HCT116 (cell line): ENCODE results near the gene IL1RAPL2. TPM values are rescaled to one million over a fixed set of nuclear protein-coding genes. Genes with fewer than 3 reads are reported as not detected.

Experiments used
- ATAC-seq: fragments of 200-7000 bp; cut with Tn5 transposase; 2 replicates; pipeline ENCODE4 v1.9.1; 2020; ENCODE audit warnings: mild to moderate bottlenecking, moderate library complexity
- BruUV-seq: library from RNA; stranded (reverse); fragments of 400-500 nt; replicated peaks from 2 replicates; lab custom pipeline; 2021; lab: Mats Ljungman, UMichigan
- CTCF ChIA-PET: fragments of 300-600 bp; sonication (Branson Sonifier 250); formaldehyde crosslinking; loops from one replicate; lab custom pipeline; 2021; ENCODE audit warnings: antibody characterized with exemption; lab: Charles Lee
- POLR2A ChIA-PET: fragments of 300-600, 350-600 bp; sonication (Branson Sonifier 250); formaldehyde crosslinking; loops from one replicate; lab custom pipeline; 2021; ENCODE audit warnings: antibody characterized with exemption; lab: Charles Lee
- RAD21 ChIA-PET, 2 experiments: fragments of 300-600 bp; sonication (Branson Sonifier 250); formaldehyde crosslinking; loops; one replicate each; lab custom pipeline; 2023; ENCODE audit warnings: low total read pairs in 2 of 2; ENCODE audit not compliant: uncharacterized antibody in 2 of 2, unreplicated experiment in 2 of 2, low non-redundant PET in 1 of 2; lab: Charles Lee
- DNase-seq: peaks from one replicate; pipeline ENCODE4 v3.0.0-alpha.2; 2010; ENCODE audit warnings: low read depth, low spot score
- H2AFZ ChIP-seq: fragments of 200-600 bp; shearing (Covaris generic), sonication (generic); 2 replicates; pipeline ENCODE4 v1.6.1; 2017; ENCODE audit warnings: low read depth, mixed run types, mixed read lengths, antibody characterized with exemption, low read length; ENCODE audit not compliant: poor library complexity, severe bottlenecking
- H3K27ac ChIP-seq: 2 replicates; pipeline ENCODE4 v1.5.1; 2012; ENCODE audit warnings: low read depth, low read length
- H3K27me3 ChIP-seq: fragments of 200-600 bp; sonication (generic); 2 replicates; pipeline ENCODE4 v1.6.1; 2016; ENCODE audit warnings: mixed run types, low read length, mixed read lengths; ENCODE audit not compliant: insufficient read depth
- H3K36me3 ChIP-seq, 2 experiments: fragments of 200-500 bp in 1 of 2; fragments of 200-600 bp in 1 of 2; sonication (Bioruptor generic) in 1 of 2; sonication (generic) in 1 of 2; 2 replicates each; pipeline versions ENCODE4 v1.5.1 to v1.6.1; 2014 to 2016; ENCODE audit warnings: low read length in 2 of 2, inconsistent platforms in 1 of 2, mixed read lengths in 1 of 2, mixed run types in 1 of 2; ENCODE audit not compliant: insufficient read depth in 2 of 2, control insufficient read depth in 1 of 2
- H3K4me1 ChIP-seq, 2 experiments: fragments of 200-600 bp in 1 of 2; sonication (generic) in 1 of 2; 2 replicates each; pipeline versions ENCODE4 v1.5.1 to v1.6.1; 2012 to 2017; ENCODE audit warnings: low read length in 2 of 2, inconsistent platforms in 1 of 2, mild to moderate bottlenecking in 1 of 2, mixed read lengths in 1 of 2, mixed run types in 1 of 2, moderate library complexity in 1 of 2; ENCODE audit not compliant: insufficient read depth in 2 of 2, control insufficient read depth in 1 of 2
- H3K4me2 ChIP-seq: fragments of 200-600 bp; sonication (generic); 2 replicates; pipeline ENCODE4 v1.6.1; 2017; ENCODE audit warnings: mixed run types, low read length, mixed read lengths
- H3K4me3 ChIP-seq, 2 experiments: fragments of 200-600 bp in 1 of 2; sonication (generic) in 1 of 2; replicated peaks in 1 of 2; 2 replicates each; pipeline ENCODE4 v1.5.1; 2011 to 2016; ENCODE audit warnings: low read length in 2 of 2, control low read depth in 1 of 2, low read depth in 1 of 2, mild to moderate bottlenecking in 1 of 2, mixed read lengths in 1 of 2, mixed run types in 1 of 2
- H3K79me2 ChIP-seq: fragments of 200-600 bp; sonication (generic); 2 replicates; pipeline ENCODE4 v1.6.1; 2017; ENCODE audit warnings: mild to moderate bottlenecking, mixed run types, low read length, moderate library complexity, mixed read lengths; ENCODE audit not compliant: insufficient read depth
- H3K9ac ChIP-seq: fragments of 200-600 bp; sonication (generic); 2 replicates; pipeline ENCODE4 v1.6.1; 2016; ENCODE audit warnings: low read length, mixed read lengths
- H3K9me2 ChIP-seq: fragments of 200-600 bp; sonication (generic), shearing (Covaris generic); 2 replicates; pipeline ENCODE4 v1.6.1; 2017; ENCODE audit warnings: mixed run types, mild to moderate bottlenecking, moderate library complexity; ENCODE audit not compliant: insufficient read depth
- H3K9me3 ChIP-seq, 2 experiments: fragments of 200-500 bp in 1 of 2; fragments of 200-600 bp in 1 of 2; sonication (Bioruptor generic) in 1 of 2; sonication (generic) in 1 of 2; 2 replicates each; pipeline ENCODE4 v1.6.1; 2014 to 2017; ENCODE audit warnings: low read length in 2 of 2, mixed read lengths in 2 of 2, inconsistent platforms in 1 of 2, low read depth in 1 of 2, mild to moderate bottlenecking in 1 of 2, mixed run types in 1 of 2, moderate library complexity in 1 of 2; ENCODE audit not compliant: control insufficient read depth in 1 of 2, insufficient read depth in 1 of 2
- H4K20me1 ChIP-seq: fragments of 200-600 bp; sonication (generic), shearing (Covaris generic); 2 replicates; pipeline ENCODE4 v1.6.1; 2017; ENCODE audit warnings: mixed run types, mild to moderate bottlenecking, moderate library complexity; ENCODE audit not compliant: insufficient read depth
- CBX3 ChIP-seq: IDR thresholded peaks from 2 replicates; pipeline ENCODE4 v1.6.1; 2012; ENCODE audit warnings: low read depth
- CEBPB ChIP-seq: IDR thresholded peaks from 2 replicates; pipeline ENCODE4 v1.6.1; 2012; ENCODE audit warnings: low read depth
- EGR1 ChIP-seq: IDR thresholded peaks from 2 replicates; pipeline ENCODE4 v1.6.1; 2012; ENCODE audit warnings: low read depth
- ELF1 ChIP-seq: IDR thresholded peaks from 2 replicates; pipeline ENCODE4 v1.6.1; 2012; ENCODE audit warnings: low read depth, borderline replicate concordance
- EZH2phosphoT487 ChIP-seq: fragments of 200-600 bp; IDR thresholded peaks from 2 replicates; pipeline ENCODE4 v1.6.1; 2018; ENCODE audit warnings: antibody characterized with exemption, borderline replicate concordance
- JUND ChIP-seq: IDR thresholded peaks from 2 replicates; pipeline ENCODE4 v1.6.1; 2012
- POLR2A ChIP-seq: IDR thresholded peaks from 2 replicates; pipeline ENCODE4 v1.7.0; 2011; ENCODE audit warnings: borderline replicate concordance; ENCODE audit not compliant: insufficient read depth, insufficient read length; ENCODE audit errors: extremely low read depth
- RAD21 ChIP-seq: IDR thresholded peaks from 2 replicates; pipeline ENCODE4 v1.6.1; 2012; ENCODE audit warnings: low read depth, mild to moderate bottlenecking
- SIN3A ChIP-seq: IDR thresholded peaks from 2 replicates; pipeline ENCODE4 v1.6.1; 2012; ENCODE audit warnings: low read depth
- TCF7L2 ChIP-seq: IDR thresholded peaks from 2 replicates; pipeline ENCODE4 v1.7.0; 2011; ENCODE audit warnings: borderline replicate concordance, inconsistent platforms; ENCODE audit not compliant: insufficient read depth, insufficient read length; ENCODE audit errors: extremely low read depth
- YY1 ChIP-seq: IDR thresholded peaks from 2 replicates; pipeline ENCODE4 v1.6.1; 2011; ENCODE audit warnings: low read length, low read depth, moderate library complexity, mild to moderate bottlenecking; ENCODE audit not compliant: insufficient replicate concordance; ENCODE audit errors: extremely low read depth
- ZFX ChIP-seq: fragments of 450-650 bp; IDR thresholded peaks from 2 replicates; pipeline ENCODE4 v1.6.1; 2017
- ZNF274 ChIP-seq: fragments of 200-500 bp; sonication (Bioruptor generic); IDR thresholded peaks from 2 replicates; pipeline ENCODE4 v1.6.1; 2014; ENCODE audit warnings: mild to moderate bottlenecking, low read depth, low read length, inconsistent platforms
- intact Hi-C: fragments of 100-400 bp; cut with micrococcal nuclease; formaldehyde crosslinking; loops from 2 replicates; pipeline ENCODE4 v1.10.0; 2022
- total RNA-seq: library from RNA; stranded (reverse); gene quantifications from one replicate; pipeline ENCODE4 v1.2.1, GENCODE V29; 2021; ENCODE audit not compliant: unreplicated experiment
- TF ChIP-seq, protein P1 (sequence below): IDR thresholded peaks from 2 replicates; pipeline ENCODE4 v1.6.1; 2012
- TF ChIP-seq, protein P2 (sequence below): IDR thresholded peaks from 2 replicates; pipeline ENCODE4 v1.6.1; 2012; ENCODE audit warnings: low read depth
- TF ChIP-seq, protein P3 (sequence below): IDR thresholded peaks from 2 replicates; pipeline ENCODE4 v1.6.1; 2011; ENCODE audit warnings: mild to moderate bottlenecking, low read length, moderate library complexity; ENCODE audit not compliant: insufficient replicate concordance; ENCODE audit errors: extremely low read depth

The IL1RAPL2 gene
- total RNA-seq, 1 experiment from 2014 or later, result not detected

DNA sequence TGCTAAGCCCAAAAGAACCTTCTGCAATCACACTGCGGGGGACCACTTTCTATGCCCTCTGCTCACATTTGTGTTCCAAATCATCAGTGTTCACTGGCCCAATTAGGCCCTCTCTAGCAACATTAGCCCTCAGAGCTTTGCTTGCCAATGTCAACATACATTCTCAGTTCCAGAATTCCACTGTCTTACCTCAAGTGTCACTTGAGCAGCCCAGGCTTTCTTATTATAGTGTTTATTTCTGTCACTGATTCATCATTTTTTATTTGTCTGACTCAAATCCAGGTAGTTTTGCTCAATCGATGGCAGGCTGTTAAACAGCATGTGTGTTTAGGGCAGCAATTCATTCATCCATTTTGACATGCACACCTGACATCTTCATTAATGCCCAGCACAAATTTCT is 363.3 kb downstream of the IL1RAPL2 start:
- BruUV-seq, result no TSS peak
- intact Hi-C loops, result no loop called here
- Histone ChIP-seq H3K4me1 (no peaks in the 10 kb centered on the region), H3K4me3 (no peak overlapping the region), H3K9me2 (no peaks in the 10 kb centered on the region), H4K20me1 (no peaks in the 10 kb centered on the region), H3K27ac (no peak overlapping the region), H3K4me2 (no peak overlapping the region), H3K9me3 (no peaks in the 10 kb centered on the region), H3K9ac (no peak overlapping the region), H2AFZ (no peak overlapping the region), H3K79me2 (no peaks in the 10 kb centered on the region), H3K27me3 (no peaks in the 10 kb centered on the region), H3K36me3 (no peaks in the 10 kb centered on the region)
- ATAC-seq, result no peak
- ChIA-PET POLR2A (no interaction called here), CTCF (no interaction called here), RAD21 (no interaction called here)
- no peak for DNase-seq
- TF ChIP-seq EZH2phosphoT487 (no peak), EGR1 (no peak), ZFX (no peak), CBX3 (no peak), CEBPB (no peak), SIN3A (no peak), POLR2A (no peak), JUND (no peak), TCF7L2 (no peak), ELF1 (no peak)
- TF ChIP-seq, protein P1, sequence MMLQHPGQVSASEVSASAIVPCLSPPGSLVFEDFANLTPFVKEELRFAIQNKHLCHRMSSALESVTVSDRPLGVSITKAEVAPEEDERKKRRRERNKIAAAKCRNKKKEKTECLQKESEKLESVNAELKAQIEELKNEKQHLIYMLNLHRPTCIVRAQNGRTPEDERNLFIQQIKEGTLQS, result no peak

DNA sequence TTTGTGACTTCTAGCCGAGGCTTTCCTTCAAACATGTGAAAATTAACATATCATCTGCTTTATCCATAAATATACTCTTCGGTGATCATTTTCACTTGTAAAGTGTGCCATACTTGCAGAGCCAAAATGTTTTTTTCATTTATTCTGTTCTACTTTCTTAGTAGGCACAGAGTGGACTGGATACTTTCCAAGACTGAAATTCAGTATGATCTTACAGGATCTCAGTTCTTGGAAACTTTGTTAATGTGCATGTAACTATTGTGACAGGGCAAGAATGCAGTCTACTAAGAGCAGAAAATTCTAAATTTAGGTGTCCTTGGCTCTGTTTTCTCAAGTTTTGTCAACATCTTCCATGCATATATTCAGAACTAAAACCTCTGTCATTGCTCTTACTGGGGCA is 369.6 kb downstream of the IL1RAPL2 start:
- ChIA-PET CTCF (no interaction called here), POLR2A (no interaction called here), RAD21 (no interaction called here)
- no peak overlapping the region for H3K4me2 ChIP-seq
- no peak overlapping the region for H3K27ac ChIP-seq
- H3K4me3 ChIP-seq, result no peak overlapping the region
- H3K4me1 ChIP-seq, result no peaks in the 10 kb centered on the region
- no peaks in the 10 kb centered on the region for H4K20me1 ChIP-seq
- BruUV-seq, result no TSS peak
- no peak overlapping the region for H3K9ac ChIP-seq
- H3K79me2 ChIP-seq, result no peaks in the 10 kb centered on the region
- no peak overlapping the region for H2AFZ ChIP-seq
- H3K9me3 ChIP-seq, result no peaks in the 10 kb centered on the region
- H3K9me2 ChIP-seq, result no peaks in the 10 kb centered on the region
- no peak for DNase-seq
- TF ChIP-seq CEBPB, result no peak
- TF ChIP-seq ZNF274, result no peak
- TF ChIP-seq TCF7L2, result no peak
- no peak for TF ChIP-seq POLR2A
- TF ChIP-seq CBX3, result no peak
- TF ChIP-seq YY1, result no peak
- TF ChIP-seq RAD21, result no peak
- no peak for TF ChIP-seq ZFX
- TF ChIP-seq, protein P2, sequence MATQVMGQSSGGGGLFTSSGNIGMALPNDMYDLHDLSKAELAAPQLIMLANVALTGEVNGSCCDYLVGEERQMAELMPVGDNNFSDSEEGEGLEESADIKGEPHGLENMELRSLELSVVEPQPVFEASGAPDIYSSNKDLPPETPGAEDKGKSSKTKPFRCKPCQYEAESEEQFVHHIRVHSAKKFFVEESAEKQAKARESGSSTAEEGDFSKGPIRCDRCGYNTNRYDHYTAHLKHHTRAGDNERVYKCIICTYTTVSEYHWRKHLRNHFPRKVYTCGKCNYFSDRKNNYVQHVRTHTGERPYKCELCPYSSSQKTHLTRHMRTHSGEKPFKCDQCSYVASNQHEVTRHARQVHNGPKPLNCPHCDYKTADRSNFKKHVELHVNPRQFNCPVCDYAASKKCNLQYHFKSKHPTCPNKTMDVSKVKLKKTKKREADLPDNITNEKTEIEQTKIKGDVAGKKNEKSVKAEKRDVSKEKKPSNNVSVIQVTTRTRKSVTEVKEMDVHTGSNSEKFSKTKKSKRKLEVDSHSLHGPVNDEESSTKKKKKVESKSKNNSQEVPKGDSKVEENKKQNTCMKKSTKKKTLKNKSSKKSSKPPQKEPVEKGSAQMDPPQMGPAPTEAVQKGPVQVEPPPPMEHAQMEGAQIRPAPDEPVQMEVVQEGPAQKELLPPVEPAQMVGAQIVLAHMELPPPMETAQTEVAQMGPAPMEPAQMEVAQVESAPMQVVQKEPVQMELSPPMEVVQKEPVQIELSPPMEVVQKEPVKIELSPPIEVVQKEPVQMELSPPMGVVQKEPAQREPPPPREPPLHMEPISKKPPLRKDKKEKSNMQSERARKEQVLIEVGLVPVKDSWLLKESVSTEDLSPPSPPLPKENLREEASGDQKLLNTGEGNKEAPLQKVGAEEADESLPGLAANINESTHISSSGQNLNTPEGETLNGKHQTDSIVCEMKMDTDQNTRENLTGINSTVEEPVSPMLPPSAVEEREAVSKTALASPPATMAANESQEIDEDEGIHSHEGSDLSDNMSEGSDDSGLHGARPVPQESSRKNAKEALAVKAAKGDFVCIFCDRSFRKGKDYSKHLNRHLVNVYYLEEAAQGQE, result no peak
- TF ChIP-seq, protein P3, sequence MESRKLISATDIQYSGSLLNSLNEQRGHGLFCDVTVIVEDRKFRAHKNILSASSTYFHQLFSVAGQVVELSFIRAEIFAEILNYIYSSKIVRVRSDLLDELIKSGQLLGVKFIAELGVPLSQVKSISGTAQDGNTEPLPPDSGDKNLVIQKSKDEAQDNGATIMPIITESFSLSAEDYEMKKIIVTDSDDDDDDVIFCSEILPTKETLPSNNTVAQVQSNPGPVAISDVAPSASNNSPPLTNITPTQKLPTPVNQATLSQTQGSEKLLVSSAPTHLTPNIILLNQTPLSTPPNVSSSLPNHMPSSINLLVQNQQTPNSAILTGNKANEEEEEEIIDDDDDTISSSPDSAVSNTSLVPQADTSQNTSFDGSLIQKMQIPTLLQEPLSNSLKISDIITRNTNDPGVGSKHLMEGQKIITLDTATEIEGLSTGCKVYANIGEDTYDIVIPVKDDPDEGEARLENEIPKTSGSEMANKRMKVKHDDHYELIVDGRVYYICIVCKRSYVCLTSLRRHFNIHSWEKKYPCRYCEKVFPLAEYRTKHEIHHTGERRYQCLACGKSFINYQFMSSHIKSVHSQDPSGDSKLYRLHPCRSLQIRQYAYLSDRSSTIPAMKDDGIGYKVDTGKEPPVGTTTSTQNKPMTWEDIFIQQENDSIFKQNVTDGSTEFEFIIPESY, result no peak
- no peak for TF ChIP-seq SIN3A
- ATAC-seq, result no peak
- H3K36me3 ChIP-seq, result no peaks in the 10 kb centered on the region
- intact Hi-C loops, result no loop called here
- no peaks in the 10 kb centered on the region for H3K27me3 ChIP-seq
